ENCODE measurements around the gene PTH1R.

The PTH1R gene

GRCh38 chr3:46891132-46891531, 13.6 kb downstream of the PTH1R start:
- DNase-seq (ENCODE audit: low read depth) = no peak
- H3K4me3 ChIP-seq (ENCODE audit: low read depth, low read length) = no peak overlapping the region
- TF ChIP-seq CTCF (IDR thresholded peaks at IDR 0.05; ENCODE audit: low read depth, low read length, missing control alignments) = no peak

GRCh38 chr3:46892285-46893145, 15.0 kb downstream of the PTH1R start:
- H3K4me3 ChIP-seq (ENCODE audit: low read depth, low read length) = peak overlapping the region; percentile 20; the same call in 1 of the 2 replicates
- no peak for TF ChIP-seq CTCF (IDR thresholded peaks at IDR 0.05; ENCODE audit: low read depth, low read length, missing control alignments)
- DNase-seq (ENCODE audit: low read depth) = no peak

GRCh38 chr3:46893146-46893748, 15.7 kb downstream of the PTH1R start:
- no peak for TF ChIP-seq CTCF (IDR thresholded peaks at IDR 0.05; ENCODE audit: low read depth, low read length, missing control alignments)
- no peak overlapping the region for H3K4me3 ChIP-seq (ENCODE audit: low read depth, low read length)
- no peak for DNase-seq (ENCODE audit: low read depth)

DNA sequence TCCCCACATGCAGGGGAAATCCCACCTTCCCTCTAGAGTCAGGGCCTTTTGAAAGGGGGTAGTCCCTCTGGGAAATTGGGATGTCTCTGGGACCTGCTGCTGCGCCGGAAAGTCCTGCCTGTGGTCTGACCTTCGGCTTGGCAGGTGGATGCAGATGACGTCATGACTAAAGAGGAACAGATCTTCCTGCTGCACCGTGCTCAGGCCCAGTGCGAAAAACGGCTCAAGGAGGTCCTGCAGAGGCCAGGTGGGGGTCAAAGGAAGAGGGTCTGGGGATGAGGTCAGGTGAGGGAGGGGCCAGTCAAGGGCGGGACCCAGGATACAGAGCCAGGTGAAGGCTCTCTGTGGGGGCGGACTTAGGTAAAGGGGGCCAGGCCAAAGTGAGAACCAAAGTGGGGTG, 16.2 kb downstream of the PTH1R start:
- H3K4me3 ChIP-seq (ENCODE audit: low read depth, low read length) = no peak overlapping the region
- TF ChIP-seq CTCF (IDR thresholded peaks at IDR 0.05; ENCODE audit: low read depth, low read length, missing control alignments) = no peak
- no peak for DNase-seq (ENCODE audit: low read depth)

DNA sequence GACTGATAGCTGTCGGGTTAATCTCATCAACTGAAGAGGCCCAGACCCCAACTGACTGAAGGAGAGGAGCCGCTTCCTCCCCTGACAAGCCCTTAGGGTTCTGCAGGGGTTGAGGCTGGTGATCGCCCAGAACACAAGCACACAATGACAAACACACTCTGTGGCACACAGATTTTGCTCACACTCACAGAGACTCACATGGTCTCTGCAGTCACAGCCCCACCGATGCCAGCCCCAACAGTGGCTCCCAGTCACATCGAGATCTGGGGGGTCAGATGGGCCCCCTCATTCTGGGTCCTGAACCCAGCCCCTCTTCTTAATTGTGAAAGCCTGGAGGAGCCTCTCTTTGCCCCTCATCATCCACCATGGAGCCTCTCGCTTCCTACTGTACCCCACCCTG, 16.7 kb downstream of the PTH1R start:
- H3K4me3 ChIP-seq (ENCODE audit: low read depth, low read length) = no peak overlapping the region
- TF ChIP-seq CTCF (IDR thresholded peaks at IDR 0.05; ENCODE audit: low read depth, low read length, missing control alignments) = no peak
- no peak for DNase-seq (ENCODE audit: low read depth)

GRCh38 chr3:46895204-46895660, 17.7 kb downstream of the PTH1R start:
- no peak overlapping the region for H3K4me3 ChIP-seq (ENCODE audit: low read depth, low read length)
- peak; percentile 94 for TF ChIP-seq CTCF (IDR thresholded peaks at IDR 0.05; ENCODE audit: low read depth, low read length, missing control alignments)
- no peak for DNase-seq (ENCODE audit: low read depth)
